ENCODE results near the gene MOB3A. TPM values are rescaled to one million over a fixed set of nuclear protein-coding genes. Genes with fewer than 3 reads are reported as not detected.

MOB3A gene
- total and polyA plus RNA-seq, 2 of the 13 experiments (the other 11 are each of a cell fraction or from before 2014, with no cell fraction given) = 3.5 to 17.8 TPM

GRCh38 chr19:2061495-2062388, 34.4 kb downstream of the MOB3A start (continued):
- peak; percentile 48; the same call in 1 of the 2 replicates for TF ChIP-seq TRAFD1 (CRISPR knock-in tag; IDR thresholded peaks at IDR 0.05; ENCODE audit: borderline replicate concordance)
- TF ChIP-seq ZFP37 (CRISPR knock-in tag; IDR thresholded peaks at IDR 0.05; ENCODE audit: borderline replicate concordance) = peak; percentile 45; the same call in 1 of the 2 replicates
- TF ChIP-seq ATAD3A (CRISPR knock-in tag; IDR thresholded peaks at IDR 0.05) = 0 out of 2 replicates have a peak, but pooled peaks have one; percentile 41
- TF ChIP-seq THAP8 (CRISPR knock-in tag; IDR thresholded peaks at IDR 0.05; ENCODE audit: borderline replicate concordance) = no peak
- peak; percentile 39 to 53; a peak in 3 of 4 replicates for TF ChIP-seq EP300 (IDR thresholded peaks at IDR 0.05; ENCODE audit: low read depth in 2 of 2, low read length in 2 of 2)
- peak; percentile 29; the same call in 1 of the 2 replicates for TF ChIP-seq EP300 (CRISPR knock-in tag; IDR thresholded peaks at IDR 0.05; ENCODE audit: borderline replicate concordance)
- TF ChIP-seq KAT2B (IDR thresholded peaks at IDR 0.05; ENCODE audit: borderline replicate concordance, low read depth, low read length) = no peak
- TF ChIP-seq IRF9 (CRISPR knock-in tag; IDR thresholded peaks at IDR 0.05; ENCODE audit: borderline replicate concordance) = peak; percentile 51; the same call in 1 of the 2 replicates
- TF ChIP-seq ATF5 (CRISPR knock-in tag; IDR thresholded peaks at IDR 0.05; ENCODE audit: low read depth) = no peak
- no peak for TF ChIP-seq GFI1 (CRISPR knock-in tag; IDR thresholded peaks at IDR 0.05; ENCODE audit: borderline replicate concordance)
- TF ChIP-seq ZNF772 (CRISPR knock-in tag; IDR thresholded peaks at IDR 0.05) = no peak
- peak; percentile 15; the same call in 1 of the 2 replicates for TF ChIP-seq BCL3 (CRISPR knock-in tag; IDR thresholded peaks at IDR 0.05)
- TF ChIP-seq ZBTB2 (CRISPR knock-in tag; IDR thresholded peaks at IDR 0.05; ENCODE audit: low read depth) = no peak
- no peak for TF ChIP-seq KMT2A (CRISPR knock-in tag; IDR thresholded peaks at IDR 0.05)
- TF ChIP-seq ZBTB42 (CRISPR knock-in tag; IDR thresholded peaks at IDR 0.05) = peak; percentile 81

All from HepG2 (cell line).